Trophoblast cell (in vitro differentiated cells and primary cell): ENCODE measurements around the gene LIPC.

ENCODE experiments used
- DNase-seq, 2 donors: peaks; one replicate each; pipeline ENCODE4 v3.0.0-alpha.2; 2016
- H2AFZ ChIP-seq: 2 replicates; pipeline ENCODE4 v1.6.1; 2013; ENCODE audit warnings: low read length, moderate library complexity, mild to moderate bottlenecking; ENCODE audit not compliant: insufficient read depth, poor library complexity
- H2AK5ac ChIP-seq: 2 replicates; pipeline ENCODE4 v1.6.1; 2013; ENCODE audit warnings: mild to moderate bottlenecking, low read length
- H2BK120ac ChIP-seq: 2 replicates; pipeline ENCODE4 v1.6.1; 2013; ENCODE audit warnings: low read length, mild to moderate bottlenecking, moderate library complexity; ENCODE audit not compliant: insufficient read depth, poor library complexity
- H2BK12ac ChIP-seq: 2 replicates; pipeline ENCODE4 v1.6.1; 2013; ENCODE audit warnings: mild to moderate bottlenecking, low read length, moderate library complexity
- H2BK5ac ChIP-seq: 2 replicates; pipeline ENCODE4 v1.6.1; 2013; ENCODE audit warnings: low read length, low read depth, moderate library complexity, mild to moderate bottlenecking; ENCODE audit not compliant: poor library complexity
- H3K14ac ChIP-seq: 2 replicates; pipeline ENCODE4 v1.6.1; 2013; ENCODE audit warnings: mild to moderate bottlenecking, low read length
- H3K18ac ChIP-seq: 2 replicates; pipeline ENCODE4 v1.6.1; 2013; ENCODE audit warnings: mild to moderate bottlenecking, low read length
- H3K23ac ChIP-seq: 2 replicates; pipeline ENCODE4 v1.6.1; 2013; ENCODE audit warnings: low read length
- H3K27ac ChIP-seq: 2 replicates; pipeline ENCODE4 v1.5.1; 2013; ENCODE audit warnings: low read depth, mild to moderate bottlenecking, inconsistent platforms, low read length, moderate library complexity
- H3K27me3 ChIP-seq: 2 replicates; pipeline ENCODE4 v1.6.1; 2013; ENCODE audit warnings: inconsistent platforms, mild to moderate bottlenecking, low read length, moderate library complexity; ENCODE audit not compliant: insufficient read depth
- H3K36me3 ChIP-seq, 2 experiments: 1 replicate in 1 of 2; 2 replicates in 1 of 2; pipeline ENCODE4 v1.6.1; 2013; ENCODE audit warnings: low read length in 2 of 2, mild to moderate bottlenecking in 2 of 2, moderate library complexity in 1 of 2; ENCODE audit not compliant: insufficient read depth in 2 of 2, control insufficient read depth in 1 of 2
- H3K4ac ChIP-seq: 2 replicates; pipeline ENCODE4 v1.6.1; 2013; ENCODE audit warnings: low read depth, mild to moderate bottlenecking, low read length, moderate library complexity
- H3K4me1 ChIP-seq, 2 experiments: 1 replicate in 1 of 2; 2 replicates in 1 of 2; pipeline ENCODE4 v1.6.1; 2013; ENCODE audit warnings: low read length in 2 of 2, mild to moderate bottlenecking in 2 of 2, moderate library complexity in 1 of 2; ENCODE audit not compliant: insufficient read depth in 2 of 2, control insufficient read depth in 1 of 2
- H3K4me2 ChIP-seq: 2 replicates; pipeline ENCODE4 v1.6.1; 2013; ENCODE audit warnings: inconsistent platforms, mild to moderate bottlenecking, low read length, moderate library complexity
- H3K4me3 ChIP-seq: 2 replicates; pipeline ENCODE4 v1.5.1; 2013; ENCODE audit warnings: mild to moderate bottlenecking, low read depth, low read length, inconsistent platforms
- H3K79me1 ChIP-seq: one replicate; pipeline ENCODE4 v1.6.1; 2013; ENCODE audit warnings: low read length
- H3K79me2 ChIP-seq: 2 replicates; pipeline ENCODE4 v1.6.1; 2013; ENCODE audit warnings: low read length, mild to moderate bottlenecking; ENCODE audit not compliant: control insufficient read depth, insufficient read depth, poor library complexity
- H3K9ac ChIP-seq: 2 replicates; pipeline ENCODE4 v1.6.1; 2013; ENCODE audit warnings: mild to moderate bottlenecking, low read length
- H3K9me3 ChIP-seq: 2 replicates; pipeline ENCODE4 v1.6.1; 2013; ENCODE audit warnings: low read depth, mild to moderate bottlenecking, control low read depth, inconsistent platforms, low read length; ENCODE audit not compliant: insufficient read depth
- H4K12ac ChIP-seq: 2 replicates; pipeline ENCODE4 v1.6.1; 2013; ENCODE audit warnings: low read depth, mild to moderate bottlenecking, low read length, moderate library complexity
- H4K8ac ChIP-seq: 2 replicates; pipeline ENCODE4 v1.6.1; 2013; ENCODE audit warnings: low read depth, mild to moderate bottlenecking, low read length, moderate library complexity
- H4K91ac ChIP-seq: one replicate; pipeline ENCODE4 v1.6.1; 2013; ENCODE audit warnings: low read depth, mild to moderate bottlenecking, low read length, moderate library complexity
- WGBS: extraction: QIAGEN DNeasy Blood & Tissue Kit; methylation state at CpG from one replicate; pipeline ENCODE4 v1.1.7; 2013; ENCODE audit warnings: missing lambda C conversion rate; ENCODE audit not compliant: insufficient read length, insufficient coverage; ENCODE audit errors: extremely low coverage; 5-methylcytosine and 5-hydroxymethylcytosine counted together

LIPC gene

GRCh38 chr15:58530056-58530590 is 98.3 kb downstream of the LIPC start:
- DNase-seq = no peak
- H4K91ac ChIP-seq = no peak overlapping the region
- H3K27me3 ChIP-seq = no peaks in the 10 kb centered on the region
- no CpG with 5 or more reads among the region's 7 CpGs for WGBS
- H3K4me2 ChIP-seq = no peak overlapping the region
- H2BK12ac ChIP-seq = no peak overlapping the region
- H3K18ac ChIP-seq = no peak overlapping the region
- no peaks in the 10 kb centered on the region for H3K79me2 ChIP-seq
- H3K14ac ChIP-seq = no peak overlapping the region
- no peak overlapping the region for H2BK120ac ChIP-seq
- no peak overlapping the region for H3K27ac ChIP-seq
- no peak overlapping the region for H4K12ac ChIP-seq
- H2BK5ac ChIP-seq = no peak overlapping the region
- H3K79me1 ChIP-seq = peaks cover 9% of the 10 kb centered on the region
- no peak overlapping the region for H3K4ac ChIP-seq
- peaks cover 8 to 9% of the 10 kb centered on the region in 2 experiments for H3K4me1 ChIP-seq
- no peaks in the 10 kb centered on the region for H3K9me3 ChIP-seq
- no peaks in the 10 kb centered on the region for H3K36me3 ChIP-seq
- no peak overlapping the region for H4K8ac ChIP-seq
- H2AK5ac ChIP-seq = no peak overlapping the region
- no peak overlapping the region for H3K4me3 ChIP-seq
- H3K23ac ChIP-seq = no peak overlapping the region
- no peak overlapping the region for H3K9ac ChIP-seq
- H2AFZ ChIP-seq = no peak overlapping the region

- Histone ChIP-seq H4K91ac (no peak overlapping the region), H2AFZ (no peak overlapping the region), H3K14ac (no peak overlapping the region), H3K4me2 (no peak overlapping the region), H3K4ac (no peak overlapping the region), H3K79me1 (peaks cover 9% of the 10 kb centered on the region), H3K9ac (no peak overlapping the region), H2BK12ac (no peak overlapping the region), H2BK5ac (no peak overlapping the region), H3K4me3 (no peak overlapping the region), H3K9me3 (no peaks in the 10 kb centered on the region), H3K79me2 (no peaks in the 10 kb centered on the region), H3K18ac (no peak overlapping the region), H3K23ac (no peak overlapping the region), H3K27ac (no peak overlapping the region), H2BK120ac (no peak overlapping the region), H4K12ac (no peak overlapping the region), H3K36me3 (no peaks in the 10 kb centered on the region), H2AK5ac (no peak overlapping the region), H4K8ac (no peak overlapping the region), H3K4me1 (peaks cover 8 to 9% of the 10 kb centered on the region in 2 experiments), H3K27me3 (no peaks in the 10 kb centered on the region)
- DNase-seq = no peak
- no CpG with 5 or more reads among the region's 3 CpGs for WGBS
Observed at GRCh38 chr15:58532126-58532525, 100.3 kb downstream of the LIPC start.

DNA sequence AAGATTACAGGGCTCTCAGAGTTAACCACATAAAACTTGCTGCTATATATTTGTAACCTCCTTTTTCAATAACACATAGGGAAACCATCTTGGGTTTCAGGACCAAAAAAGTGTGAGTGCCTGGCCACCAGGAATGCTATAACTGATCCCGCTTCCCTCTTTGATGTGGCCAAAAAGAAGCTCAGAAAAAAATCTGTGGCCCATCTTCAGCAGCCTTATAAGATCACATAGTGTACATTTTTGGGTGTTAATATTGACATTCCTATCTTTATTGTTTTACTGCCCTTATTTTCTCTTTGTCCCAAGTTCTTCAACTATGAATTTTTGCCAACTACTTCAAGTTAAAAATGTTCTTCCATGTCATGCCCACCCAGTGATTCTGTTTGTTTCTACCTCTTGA is 102.8 kb downstream of the LIPC start:
- no peak overlapping the region for H4K91ac ChIP-seq
- no peak overlapping the region for H2AK5ac ChIP-seq
- H2BK5ac ChIP-seq = no peak overlapping the region
- H3K27me3 ChIP-seq = no peaks in the 10 kb centered on the region
- no peak overlapping the region for H3K4ac ChIP-seq
- H3K79me1 ChIP-seq = no peaks in the 10 kb centered on the region
- no CpG with 5 or more reads among the region's 1 CpG for WGBS
- H3K9me3 ChIP-seq = no peaks in the 10 kb centered on the region
- H3K14ac ChIP-seq = no peak overlapping the region
- H3K4me1 ChIP-seq = no peaks in the 10 kb centered on the region
- H3K4me3 ChIP-seq = no peak overlapping the region
- no peak overlapping the region for H4K12ac ChIP-seq
- H3K36me3 ChIP-seq = no peaks in the 10 kb centered on the region
- H3K9ac ChIP-seq = no peak overlapping the region
- no peak overlapping the region for H3K18ac ChIP-seq
- no peak overlapping the region for H2BK12ac ChIP-seq
- no peak for DNase-seq
- no peak overlapping the region for H2AFZ ChIP-seq
- no peaks in the 10 kb centered on the region for H3K79me2 ChIP-seq
- no peak overlapping the region for H3K23ac ChIP-seq
- H3K27ac ChIP-seq = no peak overlapping the region
- no peak overlapping the region for H3K4me2 ChIP-seq
- no peak overlapping the region for H4K8ac ChIP-seq
- H2BK120ac ChIP-seq = no peak overlapping the region

- Histone ChIP-seq H4K91ac (no peak overlapping the region), H3K27me3 (no peaks in the 10 kb centered on the region), H3K4me1 (no peaks in the 10 kb centered on the region), H3K14ac (no peak overlapping the region), H3K18ac (no peak overlapping the region), H2AFZ (no peak overlapping the region), H2BK5ac (no peak overlapping the region), H3K9ac (no peak overlapping the region), H4K12ac (no peak overlapping the region), H3K4ac (no peak overlapping the region), H3K4me3 (no peak overlapping the region), H4K8ac (no peak overlapping the region), H3K79me2 (no peaks in the 10 kb centered on the region), H2AK5ac (no peak overlapping the region), H2BK120ac (no peak overlapping the region), H3K79me1 (no peaks in the 10 kb centered on the region), H3K9me3 (no peaks in the 10 kb centered on the region), H3K4me2 (no peak overlapping the region), H2BK12ac (no peak overlapping the region), H3K27ac (no peak overlapping the region), H3K23ac (no peak overlapping the region), H3K36me3 (no peaks in the 10 kb centered on the region)
- no peak for DNase-seq
- WGBS = no CpG with 5 or more reads among the region's 5 CpGs
Observed at GRCh38 chr15:58535337-58535736, 103.5 kb downstream of the LIPC start.
